Activated CD4-positive, alpha-beta T cell treated with anti-CD3 and anti-CD28 coated beads, Interleukin-2, amount 50 U/mL, for 24 hours (primary cell): ENCODE measurements around the gene SGCG.
"Not testable (repeated sequence)": the region's sequence is repeated elsewhere in the genome, so short reads cannot be mapped to it uniquely, and the experiment has no call there.

Experiments
- DNase-seq, 2 donors: peaks; one replicate each; pipeline ENCODE4 v3.0.0-alpha.2; 2020; ENCODE audit warnings: low read depth in 1 of 2, low spot score in 1 of 2

Gene SGCG

GRCh38 chr13:23180711-23181110, at the start of gene SGCG:
TSS of gene SGCG (plus strand) at chr13:23180979. CDS start at chr13:23203695, 22,716 bp downstream.
- DNase-seq: no peak

GRCh38 chr13:23134542-23134941, 46.2 kb upstream of the SGCG start:
- DNase-seq: no peak

- DNase-seq: no peak
These were observed 40.3 kb upstream of the SGCG start for GRCh38 chr13:23140492-23140891.

- no peak for DNase-seq
These were observed 38.8 kb upstream of the SGCG start for GRCh38 chr13:23141964-23142363.

GRCh38 chr13:23142607-23143006, 38.2 kb upstream of the SGCG start:
- not testable (repeated sequence) for DNase-seq

GRCh38 chr13:23144431-23144830, 36.3 kb upstream of the SGCG start:
- no peak for DNase-seq

GRCh38 chr13:23146006-23146405, 34.8 kb upstream of the SGCG start:
- DNase-seq: no peak

- DNase-seq: no peak
These were observed 33.8 kb upstream of the SGCG start for GRCh38 chr13:23146811-23147625.

- DNase-seq: no peak
These were observed 33.0 kb upstream of the SGCG start for GRCh38 chr13:23147827-23148226.

GRCh38 chr13:23157781-23158180, 23.0 kb upstream of the SGCG start:
- DNase-seq: no peak

GRCh38 chr13:23159205-23159759, 21.5 kb upstream of the SGCG start:
- DNase-seq: no peak

GRCh38 chr13:23159760-23160637, 20.8 kb upstream of the SGCG start:
- DNase-seq: no peak

- DNase-seq: no peak
These were observed 19.9 kb upstream of the SGCG start for GRCh38 chr13:23160638-23161480.

GRCh38 chr13:23161481-23161825, 19.3 kb upstream of the SGCG start:
- no peak for DNase-seq

- DNase-seq: no peak
These were observed 4.9 kb upstream of the SGCG start for GRCh38 chr13:23175920-23176319.

- no peak for DNase-seq
These were observed 1.4 kb downstream of the SGCG start for GRCh38 chr13:23182142-23182541.

GRCh38 chr13:23183292-23183691, 2.5 kb downstream of the SGCG start:
- DNase-seq: no peak

- DNase-seq: no peak
These were observed 4.8 kb downstream of the SGCG start for GRCh38 chr13:23185542-23185941.

- DNase-seq: no peak
These were observed 21.1 kb downstream of the SGCG start for GRCh38 chr13:23201870-23202269.

GRCh38 chr13:23202383-23202782, 21.6 kb downstream of the SGCG start:
- DNase-seq: no peak

- no peak for DNase-seq
These were observed 22.7 kb downstream of the SGCG start for GRCh38 chr13:23203516-23203915.
